Stimulated activated CD4-positive, alpha-beta T cell treated with anti-CD3 and anti-CD28 coated beads, TNF-alpha, amount 100 ng/mL, for 4 hours (primary cell): ENCODE data around the gene BUD13.

Experiments used
- DNase-seq, 3 experiments: peaks; one replicate each; pipeline ENCODE4 v3.0.0-alpha.2; 2020; ENCODE audit warnings: low read depth in 3 of 3

BUD13 gene

DNA sequence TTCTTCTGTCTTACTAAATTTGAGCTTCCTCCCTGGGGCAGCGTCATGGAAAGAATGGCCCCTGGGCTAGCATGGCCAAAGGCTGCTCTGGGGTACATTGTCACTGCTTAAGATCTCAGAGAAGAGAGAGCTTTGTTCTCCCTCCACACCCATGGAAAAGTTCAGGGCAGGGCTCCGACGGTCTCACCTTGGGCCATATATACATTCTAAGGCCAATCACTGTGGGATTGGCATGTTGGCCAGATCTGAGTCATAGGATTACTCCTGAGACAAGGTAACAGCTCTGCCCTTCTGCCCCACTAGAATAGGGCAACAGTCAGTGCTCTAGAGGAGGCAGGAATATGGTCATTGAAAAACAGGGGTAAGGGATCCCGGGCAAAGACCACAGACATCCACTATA lies 56.2 kb downstream of the BUD13 start:
- no peak for DNase-seq

DNA sequence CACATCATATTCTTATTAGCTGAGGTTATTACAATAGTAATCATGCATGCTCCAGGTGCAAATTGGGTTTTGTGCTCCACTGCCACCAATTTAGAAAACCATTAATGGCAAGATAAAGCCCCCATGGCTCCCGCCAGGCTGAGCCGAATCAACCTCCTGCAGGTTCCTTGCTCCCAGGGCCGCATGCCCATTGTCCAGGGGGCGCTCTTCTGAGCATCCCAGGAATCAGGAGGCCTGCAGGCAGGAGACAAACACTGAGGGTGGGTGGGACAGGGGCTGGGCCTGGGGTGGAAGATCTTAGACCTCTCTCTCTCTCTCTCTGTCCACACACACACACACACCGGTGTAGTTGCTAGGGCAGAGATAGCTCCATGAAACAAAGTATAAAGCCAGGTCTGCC lies 57.4 kb downstream of the BUD13 start:
- no peak for DNase-seq

DNA sequence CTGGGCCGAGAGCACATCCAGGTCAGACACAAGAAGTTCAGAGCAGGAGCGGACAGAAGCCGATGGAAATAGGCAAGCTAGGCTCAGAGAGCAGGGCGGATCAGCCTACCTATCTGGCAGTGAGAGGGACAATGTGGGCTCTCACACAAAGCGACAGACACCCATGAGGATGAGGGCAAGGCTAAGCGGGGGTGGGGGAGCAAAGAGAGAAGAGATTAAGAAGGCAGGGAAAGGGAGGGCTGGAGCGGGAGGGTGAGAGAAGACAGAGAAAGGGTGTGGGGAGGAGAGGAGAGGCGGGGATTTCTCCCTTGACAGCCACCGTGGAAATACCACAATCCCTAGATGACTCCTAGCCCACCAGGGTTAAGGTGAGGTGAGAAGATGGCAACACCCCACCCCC lies 57.9 kb downstream of the BUD13 start:
- DNase-seq: no peak

DNA sequence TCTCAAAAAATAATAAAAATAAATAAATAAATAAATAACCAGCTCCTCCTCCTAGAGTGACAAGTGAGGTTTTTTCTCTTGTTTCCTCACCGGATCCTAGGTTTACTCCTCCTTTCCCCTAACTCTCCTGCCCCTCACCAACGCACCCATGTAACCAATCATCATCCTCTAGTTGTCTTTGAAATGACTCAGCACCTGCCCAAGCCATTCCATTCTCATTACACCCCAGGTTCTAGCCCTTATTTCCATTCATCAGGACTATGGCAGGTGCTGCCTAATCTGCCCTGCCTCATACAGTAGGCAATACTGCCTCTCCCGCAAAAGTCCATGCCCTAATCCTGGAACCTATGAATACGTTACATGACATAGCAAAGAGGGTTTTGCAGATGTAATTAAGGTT lies 60.4 kb downstream of the BUD13 start:
- no peak for DNase-seq

DNA sequence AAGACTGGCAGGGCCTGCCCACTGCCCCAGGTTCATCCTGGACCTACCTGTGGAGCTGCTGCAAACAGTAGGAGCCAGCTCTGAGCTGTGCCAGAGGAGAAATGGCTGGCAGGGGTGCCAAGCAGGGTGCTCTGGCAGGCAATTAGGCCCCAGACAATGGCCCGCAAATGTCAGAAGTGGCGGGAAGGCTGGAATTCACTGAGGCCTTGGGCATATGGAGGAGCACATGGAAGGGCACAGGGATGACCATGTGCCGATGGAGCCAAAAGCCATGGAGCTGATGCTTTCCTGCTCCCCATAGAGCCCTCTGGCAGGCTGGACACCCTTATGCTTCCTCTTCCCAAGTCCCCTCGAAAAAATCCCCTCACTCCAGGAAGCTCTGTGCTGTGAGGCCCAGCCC lies 62.0 kb downstream of the BUD13 start:
- no peak for DNase-seq

DNA sequence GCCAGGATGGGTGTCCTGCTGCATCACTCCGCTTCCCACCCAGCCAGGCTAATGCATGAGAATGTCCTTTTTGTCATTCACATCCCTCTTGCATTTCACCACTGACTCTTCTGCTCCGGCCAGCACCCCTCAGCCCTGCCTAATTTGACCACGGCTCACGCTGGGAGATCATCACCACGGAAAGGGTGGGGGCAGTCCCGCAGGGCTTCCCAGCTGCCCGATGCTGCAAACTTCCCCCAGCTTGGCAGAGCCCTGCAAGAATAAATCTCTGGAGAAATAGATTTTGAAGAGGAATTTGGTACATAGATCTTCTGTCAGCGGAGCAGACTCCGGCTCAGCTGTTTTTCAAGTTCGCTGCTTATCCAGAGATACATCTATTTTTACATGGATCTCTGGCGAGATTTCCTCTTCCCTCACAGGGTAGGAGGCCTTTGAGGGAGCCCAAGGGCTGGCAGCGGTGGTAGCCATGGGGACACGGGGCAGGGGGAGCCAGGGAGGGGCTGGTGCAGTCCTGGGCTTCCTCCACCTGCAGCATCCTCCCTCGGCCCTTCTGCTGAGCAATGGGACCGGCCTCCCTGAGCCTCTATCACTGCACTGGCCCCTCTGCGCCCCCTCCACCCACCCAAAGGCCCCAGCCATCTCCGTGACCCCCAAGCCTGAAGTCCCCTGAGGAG lies 62.6 kb downstream of the BUD13 start:
- no peak for DNase-seq

DNA sequence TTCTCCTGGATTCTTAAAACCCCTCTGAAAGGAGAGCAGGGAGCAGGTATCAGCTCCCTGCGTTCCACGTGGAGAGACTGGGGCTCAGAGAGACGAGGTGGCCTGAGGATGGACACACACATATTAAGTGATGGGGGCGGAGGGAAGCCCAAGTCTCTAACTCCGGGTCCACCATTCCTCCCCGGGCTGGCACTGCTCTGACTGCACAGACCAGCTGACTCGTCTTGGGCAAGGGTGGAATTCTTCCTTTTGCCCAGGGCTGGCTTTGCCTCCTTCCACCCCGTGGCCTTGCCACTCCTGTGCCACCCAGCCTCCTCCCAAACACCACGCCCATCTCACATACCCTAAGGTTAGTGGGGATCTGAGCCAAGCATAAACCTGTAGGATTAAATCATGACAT lies 65.0 kb downstream of the BUD13 start:
- no peak for DNase-seq

DNA sequence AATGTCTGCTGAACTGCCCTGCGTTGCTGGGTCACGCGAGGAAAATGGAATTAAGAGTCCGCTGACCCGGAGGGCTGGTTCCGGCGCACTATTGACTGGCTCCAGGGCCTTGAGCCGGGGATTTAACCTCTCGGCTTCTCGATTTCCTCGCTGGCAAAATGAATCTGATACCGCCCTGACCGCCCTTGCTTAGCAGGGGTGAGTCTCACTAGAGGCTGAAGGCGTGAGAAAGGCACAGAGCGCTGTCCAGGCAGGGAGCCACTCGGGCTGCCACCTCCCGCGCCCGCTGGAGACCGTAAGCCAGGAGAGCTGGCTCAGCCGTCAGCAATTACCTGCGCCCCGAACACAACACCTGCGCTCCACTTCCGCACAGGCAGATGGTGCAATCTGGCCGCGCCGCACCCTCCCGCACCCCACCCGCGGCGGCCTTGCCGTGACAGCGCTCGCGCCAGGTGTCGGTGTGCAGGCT lies 65.6 kb downstream of the BUD13 start:
- DNase-seq: no peak

DNA sequence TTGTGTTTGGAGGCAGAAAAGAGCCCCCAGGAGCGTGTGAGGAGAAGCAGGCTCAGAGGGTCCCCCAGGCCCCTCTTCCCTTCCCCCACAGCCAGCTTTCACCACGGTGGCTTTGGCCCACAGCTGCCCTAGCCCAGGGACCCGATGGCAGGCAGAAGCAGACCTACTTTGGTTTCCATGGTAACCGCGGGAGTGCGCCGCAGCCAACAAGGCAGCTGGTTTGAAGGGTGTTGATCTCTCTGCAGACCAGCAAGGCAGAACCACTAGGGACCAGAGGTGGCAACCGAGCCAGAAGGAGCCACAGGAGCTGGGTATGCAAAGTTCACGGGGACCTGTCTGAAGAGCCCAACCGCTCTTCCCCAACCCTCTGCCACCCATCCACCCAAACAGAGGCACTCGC lies 69.4 kb downstream of the BUD13 start:
- DNase-seq: no peak

DNA sequence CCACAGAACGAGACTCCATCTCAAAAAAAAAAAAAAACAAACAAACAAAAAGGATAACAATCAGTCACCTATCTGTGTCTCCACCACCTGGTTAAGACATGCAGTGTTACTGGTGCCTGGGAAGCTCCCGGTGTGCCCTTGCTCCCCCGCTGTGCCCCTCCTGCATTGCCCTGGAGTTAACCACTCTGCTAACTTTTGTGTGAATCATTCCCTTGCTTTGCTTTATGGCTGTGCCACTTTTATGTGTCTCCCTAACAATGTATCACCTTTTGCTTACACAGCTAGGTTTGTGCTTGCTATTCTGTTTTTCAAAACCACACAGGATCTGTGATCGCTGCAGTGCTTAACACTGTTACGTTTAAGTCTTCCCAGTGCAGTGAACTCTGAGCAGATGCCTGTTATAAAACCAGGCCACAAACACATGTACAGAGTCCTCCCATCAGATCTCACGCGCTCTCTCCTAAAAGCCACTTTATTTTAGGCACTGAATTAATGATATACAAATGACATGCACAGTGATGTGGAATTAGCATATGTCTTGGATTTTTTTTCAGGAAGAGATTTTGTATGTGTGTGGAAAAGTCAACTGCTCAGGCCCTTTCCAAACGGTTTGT lies 69.9 kb downstream of the BUD13 start:
- no peak for DNase-seq

DNA sequence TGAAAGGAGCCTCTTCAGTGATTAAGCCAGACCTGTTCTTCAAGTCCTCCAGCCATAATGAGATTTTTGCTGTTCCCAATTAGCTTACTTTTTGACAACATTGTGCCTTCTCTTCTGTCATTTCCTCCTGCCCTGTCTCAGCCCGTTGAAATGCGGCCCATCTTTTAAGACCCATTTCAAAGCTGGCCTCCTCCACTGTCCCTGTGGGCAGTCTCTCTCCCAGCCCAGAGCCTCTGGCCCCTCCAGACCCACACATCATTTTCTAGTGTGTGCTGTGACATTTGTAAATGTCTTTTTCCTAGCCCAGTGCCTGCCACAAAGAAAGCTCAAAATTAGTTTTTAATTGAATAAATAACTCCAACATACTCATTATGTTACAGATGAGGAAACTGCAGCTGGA lies 70.9 kb downstream of the BUD13 start:
- no peak for DNase-seq

DNA sequence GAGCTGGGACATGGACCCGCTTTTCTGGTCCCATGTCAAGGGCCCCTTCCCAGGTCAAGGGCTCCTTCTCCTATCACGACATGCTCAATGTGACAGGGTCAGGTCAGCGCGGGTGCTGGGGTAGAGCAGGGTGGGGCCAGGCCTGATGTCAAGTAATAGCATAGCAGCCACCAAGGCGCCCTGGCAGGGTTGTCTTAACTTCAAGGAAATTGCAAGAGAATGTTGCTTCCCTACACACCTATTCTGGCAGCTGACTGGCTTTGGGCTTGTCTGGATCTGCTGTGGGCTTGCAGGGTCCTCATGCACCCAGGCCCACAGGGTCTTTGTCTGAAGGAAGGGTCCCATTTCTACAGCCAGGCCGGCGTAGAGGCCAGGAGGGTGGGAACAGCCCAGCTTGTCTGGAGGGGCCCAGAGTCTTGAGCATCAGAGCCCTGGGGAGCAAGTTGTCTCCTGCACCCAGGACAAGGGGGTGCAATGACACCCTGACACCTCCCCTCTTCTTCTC lies 71.4 kb downstream of the BUD13 start:
- no peak for DNase-seq

DNA sequence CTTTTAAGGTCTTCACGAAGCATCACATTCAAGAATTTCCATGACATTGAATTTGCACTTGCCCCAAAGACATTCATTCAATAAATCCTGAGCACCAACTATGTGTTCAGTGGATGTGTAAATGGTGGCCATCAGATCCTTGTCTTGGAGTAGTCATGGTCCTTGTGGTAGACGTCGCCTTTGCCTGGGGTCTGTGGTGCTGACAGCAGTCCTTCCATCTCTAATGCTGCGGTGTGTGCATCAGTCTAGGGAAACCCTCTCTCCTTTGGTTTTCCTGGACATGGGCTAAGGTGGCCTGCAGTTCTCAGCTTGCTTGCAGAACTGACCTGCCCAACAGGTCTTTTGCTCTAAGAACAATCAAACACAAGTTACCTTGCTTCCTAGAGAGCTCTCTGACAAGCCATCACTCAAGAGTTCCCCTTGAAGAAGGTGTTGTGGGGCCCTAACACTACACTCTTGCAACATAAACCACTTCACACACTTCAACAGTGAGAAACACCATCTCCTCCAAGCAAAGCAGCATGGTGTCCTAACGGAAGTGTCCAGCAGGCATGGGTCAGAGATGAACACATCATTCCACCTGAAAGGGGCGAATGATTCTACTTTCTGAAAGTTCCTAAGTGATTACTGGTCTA lies 72.1 kb downstream of the BUD13 start:
- no peak for DNase-seq
